Measurements from ENCODE around the gene CDH1. TPM values are rescaled to one million over a fixed set of nuclear protein-coding genes. Genes with fewer than 3 reads are reported as not detected.

The CDH1 gene
- total RNA-seq, 4 donors from 2014 or later = 17.9 to 32.9 (median 20.2) TPM

DNA sequence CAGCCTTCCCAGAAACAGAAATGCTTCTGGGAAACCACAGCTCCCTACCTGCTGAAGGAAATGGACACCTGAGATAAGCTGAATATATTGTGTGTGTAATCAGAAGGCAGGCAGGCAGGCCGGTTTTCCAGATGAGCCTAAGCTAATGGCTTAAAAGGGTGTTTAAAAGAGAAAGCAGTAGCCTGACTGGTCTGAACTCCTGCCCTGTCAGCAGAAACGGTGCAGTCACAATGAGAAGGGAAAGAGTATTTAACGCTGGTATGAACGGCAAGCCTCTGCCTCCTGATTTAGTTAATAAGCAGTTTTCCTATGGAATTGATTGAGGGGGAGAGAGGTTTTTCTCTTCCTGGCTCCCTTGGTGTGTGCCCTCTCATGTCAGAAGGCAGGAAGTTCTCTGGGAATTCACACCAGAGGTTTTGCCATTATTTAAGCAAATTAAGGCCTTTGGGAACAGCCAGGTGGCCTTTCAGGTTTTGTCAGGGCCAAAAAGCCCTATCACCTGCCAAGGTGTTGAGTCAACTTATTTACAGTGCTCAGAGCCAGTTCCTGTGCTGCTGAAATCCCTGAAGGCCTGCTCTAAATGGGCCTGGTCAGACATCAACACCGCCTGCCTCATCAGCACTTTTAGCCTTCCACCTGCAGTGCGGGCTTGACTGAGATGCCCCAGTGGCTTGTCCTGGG, 41.6 kb downstream of the CDH1 start:
- Histone ChIP-seq H3K27ac (peak overlapping the region in 3 of 4 donors; percentile 15 to 72 (median 27)), H3K9me3 (no peaks in the 10 kb centered on the region), H3K4me1 (peaks cover 0 to 6% (median 2%) of the 10 kb centered on the region in 4 donors), H3K27me3 (no peaks in the 10 kb centered on the region), H3K4me3 (no peak overlapping the region), H3K36me3 (no peaks in the 10 kb centered on the region)
- no peak for TF ChIP-seq POLR2A (IDR thresholded peaks at IDR 0.05)
- TF ChIP-seq CTCF (IDR thresholded peaks at IDR 0.05) = no peak
- TF ChIP-seq EP300 (IDR thresholded peaks at IDR 0.05) = no peak
- WGBS, 2 donors = 43 to 44% methylated on average over 6 of the region's 6 CpGs
- DNase-seq (ENCODE audit: low spot score in 2 of 2) = no peak

DNA sequence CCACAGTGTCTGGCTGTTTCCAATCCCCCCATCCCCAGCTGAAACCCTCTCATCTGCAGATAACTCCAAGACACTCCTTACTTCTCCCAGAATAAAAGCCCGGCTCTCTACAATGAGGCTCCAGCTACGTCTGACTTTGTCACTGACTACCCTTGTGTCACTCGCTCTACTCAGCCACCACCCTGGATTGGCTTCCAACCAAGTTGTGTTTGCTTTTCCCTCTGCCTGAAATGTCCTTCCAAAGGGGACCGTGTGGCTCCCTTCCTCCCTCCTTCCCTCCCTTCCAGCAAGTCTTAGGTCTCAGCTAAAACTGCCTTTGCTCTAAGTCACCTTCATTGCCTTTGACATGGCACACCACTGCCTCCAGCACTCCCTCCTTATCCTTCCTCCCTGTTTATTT, 42.8 kb downstream of the CDH1 start:
- H3K4me3 ChIP-seq = no peak overlapping the region
- DNase-seq (ENCODE audit: low spot score in 2 of 2) = no peak
- H3K27ac ChIP-seq = peak overlapping the region in 1 of 4 donors; percentile 66
- 55 to 63% methylated on average over 4 of the region's 4 CpGs for WGBS, 2 donors
- no peaks in the 10 kb centered on the region for H3K9me3 ChIP-seq
- H3K36me3 ChIP-seq = no peaks in the 10 kb centered on the region
- TF ChIP-seq CTCF (IDR thresholded peaks at IDR 0.05) = no peak
- TF ChIP-seq EP300 (IDR thresholded peaks at IDR 0.05) = no peak
- TF ChIP-seq POLR2A (IDR thresholded peaks at IDR 0.05) = no peak
- H3K27me3 ChIP-seq = no peaks in the 10 kb centered on the region
- peaks cover 0 to 6% (median 2%) of the 10 kb centered on the region in 4 donors for H3K4me1 ChIP-seq

GRCh38 chr16:68781784-68782183, 44.7 kb downstream of the CDH1 start:
- Histone ChIP-seq H3K27ac (peak overlapping the region in 2 of 4 donors; percentile 66 to 67), H3K36me3 (no peaks in the 10 kb centered on the region), H3K9me3 (no peaks in the 10 kb centered on the region), H3K4me3 (no peak overlapping the region), H3K4me1 (peaks cover 0 to 9% (median 2%) of the 10 kb centered on the region in 4 donors), H3K27me3 (no peaks in the 10 kb centered on the region)
- WGBS, 2 donors = 47 to 55% methylated on average over 1 of the region's 1 CpG
- no peak for DNase-seq (ENCODE audit: low spot score in 2 of 2)
- TF ChIP-seq POLR2A (IDR thresholded peaks at IDR 0.05) (no peak), CTCF (IDR thresholded peaks at IDR 0.05) (no peak), EP300 (IDR thresholded peaks at IDR 0.05) (no peak)

- Histone ChIP-seq H3K4me1 (peaks cover 0 to 16% (median 5%) of the 10 kb centered on the region in 4 donors), H3K27me3 (no peaks in the 10 kb centered on the region), H3K36me3 (no peaks in the 10 kb centered on the region), H3K27ac (peak overlapping the region in 1 of 4 donors; percentile 66), H3K9me3 (no peaks in the 10 kb centered on the region), H3K4me3 (no peak overlapping the region)
- 84 to 85% methylated on average over 16 of the region's 16 CpGs for WGBS, 2 donors
- no peak for DNase-seq (ENCODE audit: low spot score in 2 of 2)
- TF ChIP-seq EP300 (IDR thresholded peaks at IDR 0.05) (no peak), POLR2A (IDR thresholded peaks at IDR 0.05) (no peak), CTCF (IDR thresholded peaks at IDR 0.05) (no peak)
Observed at GRCh38 chr16:68782198-68783174, 45.4 kb downstream of the CDH1 start.

Data from tibial nerve (tissue), 4 donors.